Neural cell (in vitro differentiated cells): ENCODE measurements around the gene VMAC. TPM values are rescaled to one million over a fixed set of nuclear protein-coding genes. Genes with fewer than 3 reads are reported as not detected.

Source experiments
- H2AFZ ChIP-seq: fragments of 200-600, 300-800 bp; sonication (generic), shearing (Covaris generic); 2 replicates; pipeline ENCODE4 v1.6.0; 2014; ENCODE audit warnings: low read depth, mild to moderate bottlenecking, antibody characterized with exemption, low read length, moderate library complexity
- H3F3A ChIP-seq: fragments of 200-600 bp; shearing (Covaris generic); 2 replicates; pipeline ENCODE4 v1.6.1; 2016; ENCODE audit warnings: mild to moderate bottlenecking, moderate library complexity, mixed read lengths, antibody characterized with exemption, low read length; ENCODE audit not compliant: insufficient read depth, poor library complexity, severe bottlenecking
- H3K27ac ChIP-seq: fragments of 200-600, 300-800 bp; sonication (generic), shearing (Covaris generic); 2 replicates; pipeline ENCODE4 v1.5.1; 2014; ENCODE audit warnings: mild to moderate bottlenecking, low read length, moderate library complexity
- H3K27me3 ChIP-seq: fragments of 300-800, 200-600 bp; sonication (generic), shearing (Covaris generic); 2 replicates; pipeline ENCODE4 v1.6.0; 2014; ENCODE audit warnings: mild to moderate bottlenecking, low read depth, low read length, moderate library complexity; ENCODE audit not compliant: insufficient read depth
- H3K36me3 ChIP-seq: fragments of 300-800, 200-600 bp; sonication (generic), shearing (Covaris generic); 2 replicates; pipeline ENCODE4 v1.5.1; 2014; ENCODE audit warnings: mild to moderate bottlenecking, antibody characterized with exemption, low read length, moderate library complexity; ENCODE audit not compliant: insufficient read depth
- H3K4me2 ChIP-seq: fragments of 300-800, 200-600 bp; sonication (generic), shearing (Covaris generic); 2 replicates; pipeline ENCODE4 v1.6.0; 2014; ENCODE audit warnings: mild to moderate bottlenecking, low read length
- H3K4me3 ChIP-seq: fragments of 300-800, 200-600 bp; sonication (generic), shearing (Covaris generic); 2 replicates; pipeline ENCODE4 v1.5.1; 2014; ENCODE audit warnings: mild to moderate bottlenecking, low read length, moderate library complexity
- H3K79me2 ChIP-seq: fragments of 200-600 bp; shearing (Covaris generic); replicated peaks from 2 replicates; pipeline ENCODE4 v1.6.0; 2014; ENCODE audit warnings: mild to moderate bottlenecking, low read length, moderate library complexity; ENCODE audit not compliant: insufficient read depth
- H3K9ac ChIP-seq: fragments of 300-800, 200-600 bp; sonication (generic), shearing (Covaris generic); 2 replicates; pipeline ENCODE4 v1.6.1; 2016; ENCODE audit warnings: mild to moderate bottlenecking, low read length, mixed read lengths
- H3K9me2 ChIP-seq: fragments of 200-600 bp; shearing (Covaris generic); 2 replicates; pipeline ENCODE4 v1.6.1; 2016; ENCODE audit warnings: mild to moderate bottlenecking, low read length, mixed read lengths; ENCODE audit not compliant: insufficient read depth
- H3K9me3 ChIP-seq: fragments of 200-600, 300-800 bp; sonication (generic), shearing (Covaris generic); 2 replicates; pipeline ENCODE4 v1.6.1; 2016; ENCODE audit warnings: mild to moderate bottlenecking, mixed run types, low read length, moderate library complexity, mixed read lengths
- H4K20me1 ChIP-seq: fragments of 200-600 bp; shearing (Covaris generic); 2 replicates; pipeline ENCODE4 v1.6.1; 2016; ENCODE audit warnings: mild to moderate bottlenecking, mixed run types; ENCODE audit not compliant: insufficient read depth
- CTCF ChIP-seq: fragments of 450-650 bp; IDR thresholded peaks from 2 replicates; pipeline ENCODE4 v1.5.1; 2014; ENCODE audit warnings: antibody characterized with exemption, mild to moderate bottlenecking, moderate library complexity; ENCODE audit not compliant: poor library complexity, severe bottlenecking
- EP300 ChIP-seq: fragments of 450-650 bp; conservative IDR thresholded peaks from 2 replicates; pipeline ENCODE4 v1.6.1; 2014; ENCODE audit warnings: antibody characterized with exemption, mild to moderate bottlenecking, moderate library complexity; ENCODE audit not compliant: poor library complexity, severe bottlenecking
- EZH2 ChIP-seq: fragments of 200-600, 300-800 bp; shearing (Covaris generic), sonication (generic); IDR thresholded peaks from 2 replicates; pipeline ENCODE4 v1.6.1; 2014; ENCODE audit warnings: antibody characterized with exemption, low read length, borderline replicate concordance, mild to moderate bottlenecking; ENCODE audit not compliant: insufficient read depth, poor library complexity, severe bottlenecking
- MXI1 ChIP-seq: fragments of 450-650 bp; conservative IDR thresholded peaks from 2 replicates; pipeline ENCODE4 v1.6.1; 2014; ENCODE audit warnings: antibody characterized with exemption, mild to moderate bottlenecking; ENCODE audit not compliant: poor library complexity, severe bottlenecking
- POLR2AphosphoS5 ChIP-seq: IDR thresholded peaks from 2 replicates; pipeline ENCODE4 v1.6.1; 2012
- RAD21 ChIP-seq: fragments of 450-650 bp; conservative IDR thresholded peaks from 2 replicates; pipeline ENCODE4 v1.6.1; 2014; ENCODE audit warnings: antibody characterized with exemption, mild to moderate bottlenecking, moderate library complexity
- REST ChIP-seq: IDR thresholded peaks from 2 replicates; pipeline ENCODE4 v1.6.1; 2012; ENCODE audit warnings: borderline replicate concordance
- SMC3 ChIP-seq: fragments of 450-650 bp; conservative IDR thresholded peaks from 2 replicates; pipeline ENCODE4 v1.6.1; 2014; ENCODE audit warnings: antibody characterized with exemption, mild to moderate bottlenecking, moderate library complexity; ENCODE audit not compliant: poor library complexity
- TAF1 ChIP-seq: IDR thresholded peaks from 2 replicates; pipeline ENCODE4 v1.6.1; 2012; ENCODE audit warnings: low read depth
- polyA plus RNA-seq: library from polyadenylated mRNA; depleted of rRNA; stranded (reverse); fragments of >200 nt; gene quantifications from 2 replicates; pipeline ENCODE4 v1.2.3, GENCODE V29; 2014

Gene VMAC
- polyA plus RNA-seq, 1 donor from 2014 or later: 6.0 TPM

DNA sequence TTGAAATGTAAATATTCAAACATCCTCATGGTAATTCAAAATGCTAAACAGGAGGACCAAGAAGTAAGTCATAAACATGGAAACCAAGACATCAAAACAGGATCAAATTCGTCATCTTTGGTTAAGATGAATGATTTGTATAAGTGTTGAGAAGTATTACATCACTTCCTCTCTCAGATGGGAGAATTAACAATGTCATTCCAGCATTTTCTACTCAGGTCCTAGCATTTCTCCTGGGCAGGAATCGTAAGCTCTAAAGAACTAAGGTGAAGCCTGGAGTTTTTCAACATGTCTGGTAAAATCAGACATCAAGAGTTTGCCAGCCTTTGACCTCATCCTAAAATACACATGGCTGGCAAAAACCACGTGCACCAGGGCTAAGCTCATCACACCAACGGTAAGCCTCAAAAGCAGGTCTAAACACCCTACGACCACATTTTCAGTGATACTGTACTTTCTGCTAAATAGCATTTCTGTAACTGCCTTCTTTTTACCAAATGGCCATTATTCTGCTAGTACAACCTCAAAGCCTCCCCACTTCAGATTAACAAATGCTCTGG, 48.4 kb downstream of the VMAC start:
- Histone ChIP-seq H3K27me3 (no peaks in the 10 kb centered on the region), H3K79me2 (peaks cover 59% of the 10 kb centered on the region), H4K20me1 (peaks cover 3% of the 10 kb centered on the region), H3K27ac (no peak overlapping the region), H3K4me3 (no peak overlapping the region), H3F3A (no peaks in the 10 kb centered on the region), H3K9ac (no peak overlapping the region), H3K9me2 (no peaks in the 10 kb centered on the region), H3K36me3 (peaks cover 6% of the 10 kb centered on the region), H3K4me2 (no peak overlapping the region), H2AFZ (no peak overlapping the region), H3K9me3 (no peaks in the 10 kb centered on the region)
- no peak for TF ChIP-seq REST
- no peak for TF ChIP-seq SMC3
- TF ChIP-seq EZH2: no peak
- no peak for TF ChIP-seq MXI1
- no peak for TF ChIP-seq EP300
- TF ChIP-seq POLR2AphosphoS5: no peak
- no peak for TF ChIP-seq CTCF
- TF ChIP-seq RAD21: no peak
- no peak for TF ChIP-seq TAF1

GRCh38 chr19:5953680-5954213, 49.1 kb downstream of the VMAC start:
- peaks cover 3% of the 10 kb centered on the region for H4K20me1 ChIP-seq
- no peak overlapping the region for H3K4me2 ChIP-seq

More at GRCh38 chr19:5953680-5954213, 49.1 kb downstream of the VMAC start:
- H2AFZ ChIP-seq: no peak overlapping the region
- H3K9me2 ChIP-seq: no peaks in the 10 kb centered on the region
- no peak overlapping the region for H3K9ac ChIP-seq
- peaks cover 6% of the 10 kb centered on the region for H3K36me3 ChIP-seq
- peaks cover 60% of the 10 kb centered on the region for H3K79me2 ChIP-seq
- H3K9me3 ChIP-seq: no peaks in the 10 kb centered on the region
- H3K27ac ChIP-seq: no peak overlapping the region
- TF ChIP-seq EP300 (no peak), EZH2 (no peak), REST (no peak), SMC3 (no peak)
- no peaks in the 10 kb centered on the region for H3F3A ChIP-seq
- H3K27me3 ChIP-seq: no peaks in the 10 kb centered on the region
- no peak overlapping the region for H3K4me3 ChIP-seq
